Muscle layer of duodenum (tissue), 2 donors: ENCODE results near the gene ARID1B.

Source experiments
- H3K27ac ChIP-seq: one replicate; pipeline ENCODE4 v1.7.0; 2013; ENCODE audit warnings: mild to moderate bottlenecking, low read length
- H3K27me3 ChIP-seq: one replicate; pipeline ENCODE4 v1.7.0; 2013; ENCODE audit warnings: low read depth, mild to moderate bottlenecking, control low read depth, low read length
- H3K36me3 ChIP-seq, 2 donors: one replicate each; pipeline ENCODE4 v1.7.0; 2013; ENCODE audit warnings: low read length in 2 of 2, control low read depth in 1 of 2, mild to moderate bottlenecking in 1 of 2; ENCODE audit not compliant: insufficient read depth in 2 of 2, control insufficient read depth in 1 of 2
- H3K4me1 ChIP-seq, 2 donors: one replicate each; pipeline ENCODE4 v1.7.0; 2013; ENCODE audit warnings: low read length in 2 of 2, mild to moderate bottlenecking in 2 of 2, control low read depth in 1 of 2, moderate library complexity in 1 of 2; ENCODE audit not compliant: insufficient read depth in 2 of 2, control insufficient read depth in 1 of 2
- H3K4me3 ChIP-seq, 2 donors: one replicate each; pipeline ENCODE4 v1.7.0; 2013; ENCODE audit warnings: low read length in 2 of 2, low read depth in 1 of 2, mild to moderate bottlenecking in 1 of 2
- H3K9me3 ChIP-seq, 2 donors: one replicate each; pipeline ENCODE4 v1.7.0; 2013; ENCODE audit warnings: low read length in 2 of 2, control low read depth in 1 of 2, mild to moderate bottlenecking in 1 of 2; ENCODE audit not compliant: control insufficient read depth in 1 of 2
- donor health status: healthy.

The ARID1B gene

GRCh38 chr6:157161912-157162311 lies 384.7 kb downstream of the ARID1B start:
- Histone ChIP-seq H3K9me3 (no peaks in the 10 kb centered on the region), H3K36me3 (peaks cover 5 to 8% of the 10 kb centered on the region in 2 donors), H3K27ac (no peak overlapping the region), H3K27me3 (no peaks in the 10 kb centered on the region), H3K4me3 (no peak overlapping the region), H3K4me1 (no peaks in the 10 kb centered on the region)

GRCh38 chr6:157162766-157163433 lies 385.7 kb downstream of the ARID1B start:
- H3K36me3 ChIP-seq, result peaks cover 0 to 6% of the 10 kb centered on the region in 2 donors
- no peaks in the 10 kb centered on the region for H3K9me3 ChIP-seq
- no peaks in the 10 kb centered on the region for H3K27me3 ChIP-seq
- H3K4me1 ChIP-seq, result no peaks in the 10 kb centered on the region
- H3K27ac ChIP-seq, result no peak overlapping the region
- H3K4me3 ChIP-seq, result no peak overlapping the region

- Histone ChIP-seq H3K9me3 (no peaks in the 10 kb centered on the region), H3K27ac (no peak overlapping the region), H3K27me3 (no peaks in the 10 kb centered on the region), H3K36me3 (peaks cover 5 to 9% of the 10 kb centered on the region in 2 donors), H3K4me1 (no peaks in the 10 kb centered on the region), H3K4me3 (no peak overlapping the region)
Observed at GRCh38 chr6:157163434-157164159, 386.4 kb downstream of the ARID1B start.

- Histone ChIP-seq H3K36me3 (peaks cover 5 to 9% of the 10 kb centered on the region in 2 donors), H3K9me3 (no peaks in the 10 kb centered on the region), H3K27ac (no peak overlapping the region), H3K4me3 (no peak overlapping the region), H3K27me3 (no peaks in the 10 kb centered on the region), H3K4me1 (peaks cover 0 to 12% of the 10 kb centered on the region in 2 donors)
Observed at GRCh38 chr6:157164972-157165371, 387.8 kb downstream of the ARID1B start.

GRCh38 chr6:157166784-157167183 lies 389.6 kb downstream of the ARID1B start:
- H3K4me3 ChIP-seq, result no peak overlapping the region
- no peaks in the 10 kb centered on the region for H3K27me3 ChIP-seq
- H3K4me1 ChIP-seq, result peaks cover 0 to 12% of the 10 kb centered on the region in 2 donors
- H3K27ac ChIP-seq, result no peak overlapping the region
- H3K9me3 ChIP-seq, result no peaks in the 10 kb centered on the region
- peaks cover 5 to 9% of the 10 kb centered on the region in 2 donors for H3K36me3 ChIP-seq

- peaks cover 0 to 12% of the 10 kb centered on the region in 2 donors for H3K4me1 ChIP-seq
- H3K4me3 ChIP-seq, result no peak overlapping the region
- H3K27me3 ChIP-seq, result no peaks in the 10 kb centered on the region
- H3K9me3 ChIP-seq, result no peaks in the 10 kb centered on the region
- H3K27ac ChIP-seq, result no peak overlapping the region
- peaks cover 5 to 9% of the 10 kb centered on the region in 2 donors for H3K36me3 ChIP-seq
Observed at GRCh38 chr6:157167837-157168236, 390.7 kb downstream of the ARID1B start.

- H3K4me3 ChIP-seq, result no peak overlapping the region
- no peak overlapping the region for H3K27ac ChIP-seq
- H3K4me1 ChIP-seq, result peaks cover 0 to 12% of the 10 kb centered on the region in 2 donors
Observed at GRCh38 chr6:157168471-157168870, 391.3 kb downstream of the ARID1B start.

GRCh38 chr6:157169226-157169625 lies 392.0 kb downstream of the ARID1B start:
- Histone ChIP-seq H3K36me3 (peaks cover 9 to 10% of the 10 kb centered on the region in 2 donors), H3K27me3 (no peaks in the 10 kb centered on the region), H3K9me3 (no peaks in the 10 kb centered on the region), H3K4me3 (no peak overlapping the region), H3K4me1 (peaks cover 0 to 12% of the 10 kb centered on the region in 2 donors), H3K27ac (no peak overlapping the region)

More at GRCh38 chr6:157168471-157168870, 391.3 kb downstream of the ARID1B start:
- Histone ChIP-seq H3K27me3 (no peaks in the 10 kb centered on the region), H3K9me3 (no peaks in the 10 kb centered on the region), H3K36me3 (peaks cover 5 to 9% of the 10 kb centered on the region in 2 donors)

GRCh38 chr6:157169656-157170055 lies 392.5 kb downstream of the ARID1B start:
- Histone ChIP-seq H3K4me1 (peaks cover 0 to 12% of the 10 kb centered on the region in 2 donors), H3K4me3 (no peak overlapping the region), H3K9me3 (no peaks in the 10 kb centered on the region), H3K36me3 (peaks cover 9 to 11% of the 10 kb centered on the region in 2 donors), H3K27me3 (no peaks in the 10 kb centered on the region), H3K27ac (no peak overlapping the region)

- no peaks in the 10 kb centered on the region for H3K9me3 ChIP-seq
- H3K27ac ChIP-seq, result no peak overlapping the region
- H3K36me3 ChIP-seq, result peaks cover 9 to 11% of the 10 kb centered on the region in 2 donors
- no peaks in the 10 kb centered on the region for H3K27me3 ChIP-seq
- peaks cover 0 to 12% of the 10 kb centered on the region in 2 donors for H3K4me1 ChIP-seq
- H3K4me3 ChIP-seq, result no peak overlapping the region
Observed at GRCh38 chr6:157170535-157170934, 393.4 kb downstream of the ARID1B start.

- Histone ChIP-seq H3K27me3 (no peaks in the 10 kb centered on the region), H3K36me3 (peaks cover 9 to 14% of the 10 kb centered on the region in 2 donors), H3K27ac (no peak overlapping the region), H3K4me3 (no peak overlapping the region), H3K9me3 (no peaks in the 10 kb centered on the region), H3K4me1 (peaks cover 0 to 12% of the 10 kb centered on the region in 2 donors)
Observed at GRCh38 chr6:157171801-157172200, 394.6 kb downstream of the ARID1B start.
